Thoracic aorta (tissue), 2 donors: ENCODE data around the gene PHC2. TPM values are rescaled to one million over a fixed set of nuclear protein-coding genes. Genes with fewer than 3 reads are reported as not detected.
A peak's percentile ranks its signal among the peaks of the same experiment; 100 is the strongest.

Source experiments
- ATAC-seq: fragments of 150-250 bp; one replicate; pipeline ENCODE4 v1.8.0; 2017; ENCODE audit warnings: low read depth; ENCODE audit not compliant: insufficient number of reproducible peaks, low FRiP score
- DNase-seq: peaks from one replicate; pipeline ENCODE4 v3.0.0-alpha.2; 2020; ENCODE audit warnings: low spot score
- H3K27ac ChIP-seq, 2 donors: fragments of 200-600 bp; sonication (generic); 1 replicate in 1 of 2; 2 replicates in 1 of 2; pipeline ENCODE4 v1.5.1; 2016; ENCODE audit warnings: mild to moderate bottlenecking in 2 of 2, moderate library complexity in 2 of 2
- H3K27me3 ChIP-seq: fragments of 200-600 bp; sonication (generic); replicated peaks from 2 replicates; pipeline ENCODE4 v1.6.0; 2016; ENCODE audit warnings: mild to moderate bottlenecking; ENCODE audit not compliant: insufficient read depth
- H3K36me3 ChIP-seq: fragments of 200-600 bp; sonication (generic); one replicate; pipeline ENCODE4 v1.5.1; 2016
- H3K4me1 ChIP-seq, 2 donors: fragments of 200-600 bp; sonication (generic); 1 replicate in 1 of 2; 2 replicates in 1 of 2; pipeline versions ENCODE4 v1.5.1 to v1.6.0; 2016; ENCODE audit warnings: low read depth in 2 of 2, mild to moderate bottlenecking in 1 of 2; ENCODE audit not compliant: control insufficient read depth in 1 of 2
- H3K4me3 ChIP-seq: fragments of 200-600 bp; sonication (generic); 2 replicates; pipeline ENCODE4 v1.5.1; 2016; ENCODE audit warnings: mild to moderate bottlenecking
- H3K9me3 ChIP-seq: fragments of 200-600 bp; sonication (generic); 2 replicates; pipeline ENCODE4 v1.5.1; 2016
- CTCF ChIP-seq: fragments of 200-600 bp; sonication (generic); IDR thresholded peaks from one replicate; pipeline ENCODE4 v1.5.1; 2019; ENCODE audit warnings: antibody characterized with exemption
- total RNA-seq, 2 donors: library from RNA; depleted of rRNA; stranded (reverse); fragments of >200 nt; gene quantifications; one replicate each; pipeline versions ENCODE4 v1.1.0 to v1.2.3, GENCODE V29; 2016

Gene PHC2
- total RNA-seq, 2 donors from 2014 or later, result 174 to 238 TPM

DNA sequence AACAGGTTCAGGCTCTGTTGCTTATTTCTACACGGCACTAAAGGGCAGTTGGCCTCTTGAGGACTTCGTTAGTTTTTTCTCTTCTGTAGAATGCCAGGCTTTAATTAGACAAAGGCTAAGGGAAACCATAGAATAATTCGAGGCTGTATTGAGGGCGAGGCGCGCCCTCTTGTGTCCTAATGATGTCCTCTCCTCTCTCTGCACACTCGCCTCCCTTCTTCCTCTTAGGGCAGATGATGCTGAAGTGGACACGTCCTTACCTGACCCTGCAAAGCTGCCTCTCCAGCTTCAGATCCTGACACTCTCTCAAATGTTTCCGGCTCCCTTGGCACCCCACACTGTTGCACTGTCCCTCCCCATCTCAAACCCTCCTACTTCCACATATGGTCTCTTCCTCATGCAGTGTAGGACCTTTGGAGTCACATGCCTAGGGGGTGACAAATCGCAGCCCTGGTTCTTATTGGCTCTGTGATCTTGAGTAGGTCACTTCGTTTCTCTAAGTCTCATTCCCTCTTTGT, 39.7 kb upstream of the PHC2 start:
- ATAC-seq, result no peak
- peaks cover 10 to 49% of the 10 kb centered on the region in 2 donors for H3K4me1 ChIP-seq

GRCh38 chr1:33469691-33470090, 38.8 kb upstream of the PHC2 start:
- Histone ChIP-seq H3K9me3 (no peaks in the 10 kb centered on the region), H3K4me3 (no peak overlapping the region), H3K4me1 (peaks cover 10 to 42% of the 10 kb centered on the region in 2 donors), H3K36me3 (no peaks in the 10 kb centered on the region), H3K27me3 (no peaks in the 10 kb centered on the region), H3K27ac (no peak overlapping the region)
- ATAC-seq, result no peak
- no peak for TF ChIP-seq CTCF
- no peak for DNase-seq

More for the DNA sequence above, 39.7 kb upstream of the PHC2 start:
- Histone ChIP-seq H3K27me3 (no peaks in the 10 kb centered on the region), H3K4me3 (no peak overlapping the region), H3K36me3 (no peaks in the 10 kb centered on the region), H3K9me3 (no peaks in the 10 kb centered on the region), H3K27ac (peak overlapping the region; percentile 32 to 52)
- DNase-seq, result peak; percentile 46
- TF ChIP-seq CTCF, result peak; percentile 80

- Histone ChIP-seq H3K4me3 (no peak overlapping the region), H3K4me1 (peaks cover 8 to 35% of the 10 kb centered on the region in 2 donors), H3K27ac (no peak overlapping the region), H3K36me3 (no peaks in the 10 kb centered on the region), H3K27me3 (no peaks in the 10 kb centered on the region), H3K9me3 (no peaks in the 10 kb centered on the region)
- no peak for DNase-seq
- TF ChIP-seq CTCF, result no peak
- ATAC-seq, result no peak
Measured at GRCh38 chr1:33468967-33469366, 38.1 kb upstream of the PHC2 start.

GRCh38 chr1:33468531-33468930, 37.6 kb upstream of the PHC2 start:
- H3K27ac ChIP-seq, result no peak overlapping the region
- no peaks in the 10 kb centered on the region for H3K27me3 ChIP-seq
- H3K4me1 ChIP-seq, result peaks cover 5 to 30% of the 10 kb centered on the region in 2 donors
- no peak for ATAC-seq
- H3K36me3 ChIP-seq, result no peaks in the 10 kb centered on the region
- no peak for TF ChIP-seq CTCF
- no peaks in the 10 kb centered on the region for H3K9me3 ChIP-seq
- DNase-seq, result no peak
- no peak overlapping the region for H3K4me3 ChIP-seq

DNA sequence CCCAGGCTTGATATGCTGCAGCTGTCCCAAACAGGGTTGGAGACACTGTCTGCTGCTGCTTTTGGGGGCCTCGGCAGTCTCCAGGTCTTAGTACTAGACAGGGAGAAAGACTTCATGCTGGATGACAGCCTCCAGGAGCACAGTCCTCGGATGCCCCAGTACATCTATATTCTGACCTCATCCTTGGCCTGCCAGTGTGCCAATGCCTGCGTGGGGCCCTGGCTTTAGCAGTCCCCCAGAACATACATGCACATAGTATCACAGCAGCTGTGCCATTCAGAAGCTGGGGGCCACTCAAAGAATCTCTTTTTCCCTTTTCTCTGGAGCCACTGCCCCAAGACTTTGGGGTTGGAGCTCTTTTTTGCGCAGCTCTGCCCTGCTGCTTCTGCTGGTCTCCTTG, 37.1 kb upstream of the PHC2 start:
- H3K4me3 ChIP-seq, result no peak overlapping the region
- no peak for TF ChIP-seq CTCF
- H3K27ac ChIP-seq, result no peak overlapping the region
- H3K4me1 ChIP-seq, result peaks cover 0 to 25% of the 10 kb centered on the region in 2 donors
- H3K9me3 ChIP-seq, result no peaks in the 10 kb centered on the region
- ATAC-seq, result no peak
- DNase-seq, result no peak
- no peaks in the 10 kb centered on the region for H3K36me3 ChIP-seq
- H3K27me3 ChIP-seq, result no peaks in the 10 kb centered on the region
